HepG2 (cell line): ENCODE measurements around the gene FGF14.

ENCODE experiments used
- MLLT10 ChIP-seq: sonication (generic); formaldehyde crosslinking; IDR thresholded peaks from 2 replicates; pipeline ENCODE4 v1.4.0; 2020; ENCODE audit warnings: missing genetic modification reagents
- TFAP4 ChIP-seq: sonication (generic); IDR thresholded peaks from 2 replicates; pipeline ENCODE4 v1.6.1; 2016; ENCODE audit warnings: low read depth, borderline replicate concordance

GRCh38 chr13:102401766-102402165, at the start of gene FGF14:
- no peak for TF ChIP-seq MLLT10 (CRISPR knock-in tag)
- TF ChIP-seq TFAP4: no peak
